Measurements from ENCODE around the gene KCNC3. TPM values are rescaled to one million over a fixed set of nuclear protein-coding genes. Genes with fewer than 3 reads are reported as not detected.

KCNC3 gene
- total RNA-seq, 1 donor from 2014 or later, result 0.35 TPM

GRCh38 chr19:50293263-50294004, 35.7 kb downstream of the KCNC3 start:
- TF ChIP-seq CTCF (conservative IDR thresholded peaks at IDR 0.05; ENCODE audit: low read depth, low read length), result no peak
- no peak overlapping the region for H3K4me3 ChIP-seq (ENCODE audit: low read depth, low read length)
- DNase-seq (ENCODE audit: low read depth), result no peak

GRCh38 chr19:50292216-50292827, 36.9 kb downstream of the KCNC3 start:
- no peak for DNase-seq (ENCODE audit: low read depth)
- H3K4me3 ChIP-seq (ENCODE audit: low read depth, low read length), result no peak overlapping the region
- no peak for TF ChIP-seq CTCF (conservative IDR thresholded peaks at IDR 0.05; ENCODE audit: low read depth, low read length)

GRCh38 chr19:50290775-50291174, 38.4 kb downstream of the KCNC3 start:
- no peak for DNase-seq (ENCODE audit: low read depth)
- no peak overlapping the region for H3K4me3 ChIP-seq (ENCODE audit: low read depth, low read length)
- no peak for TF ChIP-seq CTCF (conservative IDR thresholded peaks at IDR 0.05; ENCODE audit: low read depth, low read length)

- TF ChIP-seq CTCF (conservative IDR thresholded peaks at IDR 0.05; ENCODE audit: low read depth, low read length), result no peak
- DNase-seq (ENCODE audit: low read depth), result no peak
- H3K4me3 ChIP-seq (ENCODE audit: low read depth, low read length), result no peak overlapping the region
Measured at GRCh38 chr19:50290011-50290410, 39.2 kb downstream of the KCNC3 start.

GRCh38 chr19:50288954-50289353, 40.2 kb downstream of the KCNC3 start:
- no peak for TF ChIP-seq CTCF (conservative IDR thresholded peaks at IDR 0.05; ENCODE audit: low read depth, low read length)
- no peak for DNase-seq (ENCODE audit: low read depth)
- H3K4me3 ChIP-seq (ENCODE audit: low read depth, low read length), result no peak overlapping the region

GRCh38 chr19:50287331-50287730, 41.8 kb downstream of the KCNC3 start:
- TF ChIP-seq CTCF (conservative IDR thresholded peaks at IDR 0.05; ENCODE audit: low read depth, low read length), result no peak
- no peak overlapping the region for H3K4me3 ChIP-seq (ENCODE audit: low read depth, low read length)
- no peak for DNase-seq (ENCODE audit: low read depth)

- H3K4me3 ChIP-seq (ENCODE audit: low read depth, low read length), result no peak overlapping the region
- no peak for DNase-seq (ENCODE audit: low read depth)
- no peak for TF ChIP-seq CTCF (conservative IDR thresholded peaks at IDR 0.05; ENCODE audit: low read depth, low read length)
Measured at GRCh38 chr19:50286443-50286842, 42.7 kb downstream of the KCNC3 start.
